ENCODE results near the gene CCDC92B. TPM values are rescaled to one million over a fixed set of nuclear protein-coding genes. Genes with fewer than 3 reads are reported as not detected.

CCDC92B gene
- total and polyA plus RNA-seq, 2 of the 4 experiments (the other 2 are of a cell fraction) = not detected

DNA sequence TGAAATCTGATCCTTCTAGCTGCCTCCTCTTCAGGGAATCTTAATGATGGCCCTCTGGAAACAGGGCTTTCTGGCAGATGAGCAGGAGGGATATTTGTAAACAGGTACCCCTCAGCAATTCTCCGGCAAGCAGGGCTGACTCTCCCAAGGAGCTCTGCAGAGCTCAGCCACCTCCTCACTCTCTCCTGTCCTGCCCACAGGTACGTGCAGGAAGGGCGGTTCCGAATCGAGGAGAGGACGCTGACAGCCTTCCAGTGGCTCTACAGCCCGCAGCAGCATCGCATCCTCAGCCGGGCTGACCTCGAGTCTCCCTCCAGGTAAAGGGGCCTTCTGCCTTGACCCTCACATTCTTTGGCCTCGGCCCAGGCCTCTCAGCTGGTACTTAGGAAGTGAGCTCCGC lies 20.7 kb upstream of the CCDC92B start:
- Histone ChIP-seq H3K9ac (ENCODE audit: low read depth, low read length) (no peak overlapping the region), H2BK5ac (ENCODE audit: low read depth, low read length, poor library complexity, severe bottlenecking) (no peak overlapping the region), H3K79me1 (ENCODE audit: low read depth in 1 of 2, low read length in 2 of 2) (no peaks in the 10 kb centered on the region), H3K4ac (ENCODE audit: low read depth, low read length) (no peak overlapping the region), H3K27ac (ENCODE audit: insufficient read depth, low read length) (no peak overlapping the region), H4K91ac (ENCODE audit: insufficient read depth, low read depth, low read length) (no peak overlapping the region), H3K14ac (replicated peaks; ENCODE audit: low read depth, low read length) (no peak overlapping the region), H2AK5ac (ENCODE audit: low read depth, low read length) (no peak overlapping the region), H2AK9ac (replicated peaks; ENCODE audit: low read depth, low read length, poor library complexity) (no peak overlapping the region), H2BK15ac (ENCODE audit: low read depth, low read length) (no peak overlapping the region), H3K4me2 (ENCODE audit: low read depth, low read length) (no peak overlapping the region), H4K8ac (ENCODE audit: low read depth in 2 of 2, low read length in 2 of 2) (no peak overlapping the region), H2BK20ac (ENCODE audit: low read depth, low read length) (no peak overlapping the region), H3K36me3 (ENCODE audit: control insufficient read depth, insufficient read depth, low read length) (no peaks in the 10 kb centered on the region), H3K4me3 (ENCODE audit: insufficient read depth, low read depth, low read length) (no peak overlapping the region), H4K5ac (ENCODE audit: low read depth, low read length) (no peak overlapping the region), H3K9me3 (ENCODE audit: control insufficient read depth, insufficient read depth, low read length) (no peaks in the 10 kb centered on the region), H3K4me1 (ENCODE audit: control insufficient read depth, insufficient read depth, low read length) (no peaks in the 10 kb centered on the region), H3K27me3 (ENCODE audit: control insufficient read depth, insufficient read depth, low read length) (peaks cover 14% of the 10 kb centered on the region), H3K18ac (ENCODE audit: low read depth, low read length) (no peak overlapping the region), H2BK120ac (ENCODE audit: low read depth, low read length) (no peak overlapping the region), H3K56ac (ENCODE audit: extremely low read depth, insufficient read depth, low read length) (no peak overlapping the region), H3K23ac (ENCODE audit: low read depth, low read length) (no peak overlapping the region), H3K9me1 (ENCODE audit: insufficient read depth, low read length) (no peaks in the 10 kb centered on the region), H4K20me1 (ENCODE audit: insufficient read depth, low read length) (no peaks in the 10 kb centered on the region), H2AFZ (replicated peaks; ENCODE audit: low read length, poor library complexity) (no peak overlapping the region)
- intact Hi-C loops (cut with micrococcal nuclease) = no loop called here
- TF ChIP-seq, protein P1, sequence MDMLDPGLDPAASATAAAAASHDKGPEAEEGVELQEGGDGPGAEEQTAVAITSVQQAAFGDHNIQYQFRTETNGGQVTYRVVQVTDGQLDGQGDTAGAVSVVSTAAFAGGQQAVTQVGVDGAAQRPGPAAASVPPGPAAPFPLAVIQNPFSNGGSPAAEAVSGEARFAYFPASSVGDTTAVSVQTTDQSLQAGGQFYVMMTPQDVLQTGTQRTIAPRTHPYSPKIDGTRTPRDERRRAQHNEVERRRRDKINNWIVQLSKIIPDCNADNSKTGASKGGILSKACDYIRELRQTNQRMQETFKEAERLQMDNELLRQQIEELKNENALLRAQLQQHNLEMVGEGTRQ (IDR thresholded peaks at IDR 0.05; ENCODE audit: low read depth, low read length) = no peak
- TF ChIP-seq RFX5 (IDR thresholded peaks at IDR 0.05; ENCODE audit: low read depth, low read length) = no peak
- TF ChIP-seq RAD21 (IDR thresholded peaks at IDR 0.05; ENCODE audit: low read length) = no peak
- TF ChIP-seq MAFK (IDR thresholded peaks at IDR 0.05; ENCODE audit: low read depth, low read length) = no peak
- no peak for TF ChIP-seq MAZ (IDR thresholded peaks at IDR 0.05; ENCODE audit: borderline replicate concordance, low read depth, low read length)
- TF ChIP-seq BHLHE40 (IDR thresholded peaks at IDR 0.05; ENCODE audit: low read depth, low read length) = no peak
- BruUV-seq (replicated peaks) = no TSS peak
- dilution Hi-C loops (cut with HindIII; ENCODE audit: low sequenced_read_pairs, unreplicated experiment) = no loop called here
- CTCF ChIA-PET = no interaction called here
- 48% methylated on average over 9 of the region's 12 CpGs; no CpG with 5 or more reads in 1 of the 2 experiments for WGBS, 2 experiments (ENCODE audit: extremely low coverage in 2 of 2, insufficient read length in 1 of 2)
- no peak for DNase-seq
- POLR2A ChIA-PET (ENCODE audit: unreplicated experiment) = no interaction called here
- in situ Hi-C loops (cut with MboI; ENCODE audit: low sequenced_read_pairs) = no loop called here
- ATAC-seq (ENCODE audit: low read depth) = no peak

Measured in IMR-90 (cell line).